Measurements from ENCODE around the gene SLC6A18. TPM values are rescaled to one million over a fixed set of nuclear protein-coding genes. Genes with fewer than 3 reads are reported as not detected.

SLC6A18 gene
- polyA plus RNA-seq, 1 donor (not counting 4 experiments of a cell fraction or from before 2014, with no cell fraction given), result not detected

DNA sequence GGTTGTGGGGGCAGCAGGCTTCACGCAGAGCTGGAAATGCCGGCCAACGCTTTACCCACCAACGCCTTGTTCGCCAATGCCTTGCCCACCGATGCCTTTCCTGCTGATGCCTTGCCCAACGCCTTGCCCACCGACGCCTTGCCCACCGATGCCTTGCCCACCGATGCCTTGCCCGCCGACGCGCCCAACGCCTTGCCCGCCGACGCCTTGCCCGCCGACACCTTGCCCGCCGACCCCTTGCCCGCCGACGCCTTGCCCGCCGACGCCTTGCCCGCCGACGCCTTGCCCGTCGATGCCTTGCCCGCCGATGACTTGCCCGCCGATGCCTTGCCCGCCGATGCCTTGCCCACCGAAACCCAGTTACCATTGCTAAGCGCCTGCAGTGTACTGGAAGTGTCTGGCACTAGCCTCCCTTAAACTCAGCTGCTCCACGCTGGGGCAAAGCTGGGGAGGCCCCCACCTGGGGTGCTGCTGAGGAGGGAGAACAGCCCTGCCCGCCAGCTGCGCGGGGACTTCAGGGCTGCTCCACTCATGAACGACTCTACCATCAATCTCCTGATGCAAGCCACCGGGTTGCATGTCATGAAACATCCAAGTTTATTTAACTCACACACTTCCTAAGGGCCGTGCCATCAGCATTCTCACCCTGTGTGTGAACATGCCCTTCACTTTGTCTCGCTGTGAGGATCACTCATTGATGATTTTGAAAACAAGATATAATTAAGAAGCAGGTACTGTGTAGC is 1.8 kb downstream of the SLC6A18 start:
- no peaks in the 10 kb centered on the region for H3K36me3 ChIP-seq (ENCODE audit: control insufficient read depth in 2 of 2, extremely low read depth in 1 of 2, insufficient read depth in 2 of 2, low read length in 2 of 2)
- no peak overlapping the region for H3K9ac ChIP-seq (ENCODE audit: control insufficient read depth, extremely low read depth, insufficient read depth, low read length)
- no peak overlapping the region for H3K27ac ChIP-seq (ENCODE audit: control insufficient read depth, insufficient read depth, low read length)
- peaks cover 2% of the 10 kb centered on the region for H3K27me3 ChIP-seq (ENCODE audit: control insufficient read depth, extremely low read depth, insufficient read depth, low read length)
- no peaks in the 10 kb centered on the region for H3K4me1 ChIP-seq (ENCODE audit: control insufficient read depth, extremely low read depth, insufficient read depth, low read length)
- no peaks in the 10 kb centered on the region for H4K20me1 ChIP-seq (ENCODE audit: control insufficient read depth, extremely low read depth, insufficient read depth, low read length)
- no peak for FAIRE-seq
- no peak for DNase-seq (ENCODE audit: low read depth, low spot score)
- H2AFZ ChIP-seq (ENCODE audit: control insufficient read depth, low read length), result no peak overlapping the region
- no peak overlapping the region for H3K4me2 ChIP-seq (ENCODE audit: control insufficient read depth, extremely low read depth, insufficient read depth, low read depth, low read length)
- TF ChIP-seq, protein P1, sequence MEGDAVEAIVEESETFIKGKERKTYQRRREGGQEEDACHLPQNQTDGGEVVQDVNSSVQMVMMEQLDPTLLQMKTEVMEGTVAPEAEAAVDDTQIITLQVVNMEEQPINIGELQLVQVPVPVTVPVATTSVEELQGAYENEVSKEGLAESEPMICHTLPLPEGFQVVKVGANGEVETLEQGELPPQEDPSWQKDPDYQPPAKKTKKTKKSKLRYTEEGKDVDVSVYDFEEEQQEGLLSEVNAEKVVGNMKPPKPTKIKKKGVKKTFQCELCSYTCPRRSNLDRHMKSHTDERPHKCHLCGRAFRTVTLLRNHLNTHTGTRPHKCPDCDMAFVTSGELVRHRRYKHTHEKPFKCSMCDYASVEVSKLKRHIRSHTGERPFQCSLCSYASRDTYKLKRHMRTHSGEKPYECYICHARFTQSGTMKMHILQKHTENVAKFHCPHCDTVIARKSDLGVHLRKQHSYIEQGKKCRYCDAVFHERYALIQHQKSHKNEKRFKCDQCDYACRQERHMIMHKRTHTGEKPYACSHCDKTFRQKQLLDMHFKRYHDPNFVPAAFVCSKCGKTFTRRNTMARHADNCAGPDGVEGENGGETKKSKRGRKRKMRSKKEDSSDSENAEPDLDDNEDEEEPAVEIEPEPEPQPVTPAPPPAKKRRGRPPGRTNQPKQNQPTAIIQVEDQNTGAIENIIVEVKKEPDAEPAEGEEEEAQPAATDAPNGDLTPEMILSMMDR (optimal IDR thresholded peaks at IDR 0.05 in 1 of 3, IDR thresholded peaks at IDR 0.05 in 1 of 3, conservative IDR thresholded peaks at IDR 0.05 in 1 of 3; ENCODE audit: extremely low read depth in 1 of 3, insufficient read depth in 2 of 3, low read length in 3 of 3), result no peak
- no peak for TF ChIP-seq EZH2 (IDR thresholded peaks at IDR 0.05; ENCODE audit: low read length)
- H3K79me2 ChIP-seq (ENCODE audit: control insufficient read depth, insufficient read depth, low read length), result no peaks in the 10 kb centered on the region
- peaks cover 7% of the 10 kb centered on the region for H3K9me3 ChIP-seq (ENCODE audit: control insufficient read depth, low read depth, low read length)
- H3K9me1 ChIP-seq (ENCODE audit: control insufficient read depth, extremely low read depth, insufficient read depth, low read length), result no peaks in the 10 kb centered on the region
- dilution Hi-C loops (cut with MboI; ENCODE audit: extremely low pct_ligation_motif_present, low sequenced_read_pairs), result no loop called here
- no peak overlapping the region for H3K4me3 ChIP-seq (ENCODE audit: control insufficient read depth in 2 of 3, extremely low read depth in 1 of 3, insufficient read depth in 2 of 3, low read depth in 1 of 3, low read length in 3 of 3)

DNA sequence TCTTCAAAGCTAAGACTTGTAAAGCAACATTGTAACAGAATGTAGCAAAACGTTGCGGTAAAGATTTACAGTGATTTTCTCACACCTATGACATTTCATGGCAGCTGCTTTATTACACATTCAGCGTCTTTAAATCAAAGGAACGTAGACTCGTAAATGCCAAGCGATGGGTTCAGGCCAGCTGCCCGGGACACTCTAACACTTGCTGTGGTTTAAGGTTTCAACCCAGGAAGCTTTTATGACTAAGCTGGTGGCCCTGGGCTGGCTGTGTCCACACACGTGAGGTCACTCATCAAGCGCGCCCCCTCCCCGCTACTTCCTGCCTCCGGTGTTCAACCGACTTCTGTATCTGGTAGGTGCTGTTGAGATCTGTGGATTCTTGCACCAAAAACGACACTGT is 2.5 kb downstream of the SLC6A18 start:
- H3K4me3 ChIP-seq (ENCODE audit: control insufficient read depth in 2 of 3, extremely low read depth in 1 of 3, insufficient read depth in 2 of 3, low read depth in 1 of 3, low read length in 3 of 3), result no peak overlapping the region
- peaks cover 2% of the 10 kb centered on the region for H3K9me3 ChIP-seq (ENCODE audit: control insufficient read depth, low read depth, low read length)
- no peaks in the 10 kb centered on the region for H4K20me1 ChIP-seq (ENCODE audit: control insufficient read depth, extremely low read depth, insufficient read depth, low read length)
- H3K4me1 ChIP-seq (ENCODE audit: control insufficient read depth, extremely low read depth, insufficient read depth, low read length), result no peaks in the 10 kb centered on the region
- dilution Hi-C loops (cut with MboI; ENCODE audit: extremely low pct_ligation_motif_present, low sequenced_read_pairs), result no loop called here
- no peak overlapping the region for H3K4me2 ChIP-seq (ENCODE audit: control insufficient read depth, extremely low read depth, insufficient read depth, low read depth, low read length)
- TF ChIP-seq EZH2 (IDR thresholded peaks at IDR 0.05; ENCODE audit: low read length), result no peak
- TF ChIP-seq, protein P1 (optimal IDR thresholded peaks at IDR 0.05 in 1 of 3, IDR thresholded peaks at IDR 0.05 in 1 of 3, conservative IDR thresholded peaks at IDR 0.05 in 1 of 3; ENCODE audit: extremely low read depth in 1 of 3, insufficient read depth in 2 of 3, low read length in 3 of 3), result no peak
- FAIRE-seq (no peak), DNase-seq (ENCODE audit: low read depth, low spot score) (no peak)
- peaks cover 2% of the 10 kb centered on the region for H3K27me3 ChIP-seq (ENCODE audit: control insufficient read depth, extremely low read depth, insufficient read depth, low read length)
- no peaks in the 10 kb centered on the region for H3K79me2 ChIP-seq (ENCODE audit: control insufficient read depth, insufficient read depth, low read length)
- H3K9ac ChIP-seq (ENCODE audit: control insufficient read depth, extremely low read depth, insufficient read depth, low read length), result no peak overlapping the region
- H2AFZ ChIP-seq (ENCODE audit: control insufficient read depth, low read length), result no peak overlapping the region
- H3K36me3 ChIP-seq (ENCODE audit: control insufficient read depth in 2 of 2, extremely low read depth in 1 of 2, insufficient read depth in 2 of 2, low read length in 2 of 2), result no peaks in the 10 kb centered on the region
- H3K27ac ChIP-seq (ENCODE audit: control insufficient read depth, insufficient read depth, low read length), result no peak overlapping the region
- no peaks in the 10 kb centered on the region for H3K9me1 ChIP-seq (ENCODE audit: control insufficient read depth, extremely low read depth, insufficient read depth, low read length)
